Transverse colon (tissue), 4 donors: ENCODE measurements around the gene BEST3. TPM values are rescaled to one million over a fixed set of nuclear protein-coding genes. Genes with fewer than 3 reads are reported as not detected.

Experiments used
- DNase-seq: peaks from one replicate; pipeline ENCODE4 v3.0.0-alpha.2; 2019
- H3K27ac ChIP-seq, 4 donors: fragments of 200-600 bp; sonication (generic); 2 replicates each; pipeline ENCODE4 v1.5.1; 2016 to 2018; ENCODE audit warnings: inconsistent platforms in 4 of 4
- H3K27me3 ChIP-seq: fragments of 200-600 bp; sonication (generic); 2 replicates; pipeline ENCODE4 v1.5.1; 2017; ENCODE audit warnings: inconsistent platforms
- H3K36me3 ChIP-seq, 4 donors: fragments of 200-600 bp; sonication (generic); 2 replicates each; pipeline ENCODE4 v1.5.1; 2017 to 2019; ENCODE audit warnings: inconsistent platforms in 4 of 4
- H3K4me1 ChIP-seq, 4 donors: fragments of 200-600 bp; sonication (generic); 2 replicates each; pipeline ENCODE4 v1.5.1; 2017 to 2020; ENCODE audit warnings: inconsistent platforms in 4 of 4
- H3K4me3 ChIP-seq, 4 donors: fragments of 200-600 bp; sonication (generic); 1 replicate in 1 of 4; 2 replicates in 3 of 4; pipeline versions ENCODE4 v1.5.1 to v1.6.1; 2017 to 2019; ENCODE audit warnings: inconsistent platforms in 4 of 4
- H3K9me3 ChIP-seq, 2 donors: fragments of 200-600 bp; sonication (generic); 2 replicates each; pipeline ENCODE4 v1.5.1; 2017 to 2019; ENCODE audit warnings: inconsistent platforms in 2 of 2
- EP300 ChIP-seq: sonication (generic); formaldehyde crosslinking; IDR thresholded peaks from one replicate; pipeline ENCODE4 v1.6.1; 2017; ENCODE audit warnings: antibody characterized with exemption, low read depth
- POLR2A ChIP-seq: fragments of 450-650 bp; IDR thresholded peaks from one replicate; pipeline ENCODE4 v1.6.1; 2016; ENCODE audit warnings: antibody characterized with exemption, mild to moderate bottlenecking, moderate library complexity
- POLR2AphosphoS5 ChIP-seq, 3 donors: sonication (generic); formaldehyde crosslinking; IDR thresholded peaks; one replicate each; pipeline ENCODE4 v1.6.1; 2016; ENCODE audit warnings: antibody characterized with exemption in 3 of 3
- WGBS, 2 donors: methylation state at CpG; one replicate each; pipeline ENCODE4 v1.1.5; 2018; ENCODE audit warnings: low coverage in 1 of 2; 5-methylcytosine and 5-hydroxymethylcytosine counted together
- in situ Hi-C, 4 donors: fragments of 200-750 bp; cut with MboI; loops; one replicate each; pipeline versions ENCODE4 v1.15.0 to v1.15.1; 2017; ENCODE audit warnings: low sequenced_read_pairs in 3 of 4, low pct_ligation_motif_present in 1 of 4, low pct_unique_long_range_greater_than_20kb in 1 of 4
- intact Hi-C: fragments of 100-400 bp; cut with DNase I; formaldehyde crosslinking; loops from one replicate; pipeline ENCODE4 v1.15.1; 2023; ENCODE audit warnings: low total_unique reads
- total RNA-seq, 4 donors: library from RNA; depleted of rRNA; stranded (reverse); fragments of >200 nt; gene quantifications; one replicate each; pipeline ENCODE4 v1.1.0, GENCODE V29; 2016
- TF ChIP-seq, protein P1 (sequence below), 5 experiments: fragments of 200-600 bp in 3 of 5; fragments of 450-650 bp in 2 of 5; sonication (generic) in 3 of 5; IDR thresholded peaks; 1 replicate in 2 of 5; 2 replicates in 3 of 5; pipeline ENCODE4 v1.5.1; 2016 to 2017; ENCODE audit warnings: antibody characterized with exemption in 5 of 5, inconsistent platforms in 3 of 5, mild to moderate bottlenecking in 2 of 5, moderate library complexity in 1 of 5

BEST3 gene
- total RNA-seq, 4 donors from 2014 or later, result not detected

DNA sequence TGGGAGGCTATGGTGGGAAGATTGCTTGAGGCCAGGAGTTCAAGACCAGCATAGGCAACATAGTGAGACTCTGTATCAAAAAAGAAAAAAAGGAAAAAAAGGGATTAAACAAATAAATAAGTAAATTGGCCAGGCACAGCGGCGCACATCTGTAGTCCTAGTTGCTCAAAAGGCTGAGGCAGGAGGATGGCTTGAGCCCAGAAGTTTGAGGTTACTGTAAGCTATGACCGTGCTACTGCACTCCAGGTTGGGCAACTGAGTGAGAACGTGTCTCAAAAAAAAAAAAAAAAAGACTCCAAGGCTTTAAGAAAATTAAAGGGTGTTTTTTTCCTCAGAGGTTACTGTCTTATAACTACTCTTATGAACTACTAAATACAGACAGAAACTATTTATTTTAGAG, 11.7 kb downstream of the BEST3 start:
- 60 to 87% methylated on average over 1 to 4 of the region's 4 CpGs for WGBS, 2 donors
- Histone ChIP-seq H3K4me3 (no peak overlapping the region), H3K36me3 (no peaks in the 10 kb centered on the region), H3K27me3 (peaks cover 4% of the 10 kb centered on the region), H3K9me3 (no peaks in the 10 kb centered on the region), H3K27ac (no peak overlapping the region), H3K4me1 (no peaks in the 10 kb centered on the region)
- in situ Hi-C loops, result no loop called here
- DNase-seq, result no peak
- intact Hi-C loops, result no loop called here
- TF ChIP-seq, protein P1, sequence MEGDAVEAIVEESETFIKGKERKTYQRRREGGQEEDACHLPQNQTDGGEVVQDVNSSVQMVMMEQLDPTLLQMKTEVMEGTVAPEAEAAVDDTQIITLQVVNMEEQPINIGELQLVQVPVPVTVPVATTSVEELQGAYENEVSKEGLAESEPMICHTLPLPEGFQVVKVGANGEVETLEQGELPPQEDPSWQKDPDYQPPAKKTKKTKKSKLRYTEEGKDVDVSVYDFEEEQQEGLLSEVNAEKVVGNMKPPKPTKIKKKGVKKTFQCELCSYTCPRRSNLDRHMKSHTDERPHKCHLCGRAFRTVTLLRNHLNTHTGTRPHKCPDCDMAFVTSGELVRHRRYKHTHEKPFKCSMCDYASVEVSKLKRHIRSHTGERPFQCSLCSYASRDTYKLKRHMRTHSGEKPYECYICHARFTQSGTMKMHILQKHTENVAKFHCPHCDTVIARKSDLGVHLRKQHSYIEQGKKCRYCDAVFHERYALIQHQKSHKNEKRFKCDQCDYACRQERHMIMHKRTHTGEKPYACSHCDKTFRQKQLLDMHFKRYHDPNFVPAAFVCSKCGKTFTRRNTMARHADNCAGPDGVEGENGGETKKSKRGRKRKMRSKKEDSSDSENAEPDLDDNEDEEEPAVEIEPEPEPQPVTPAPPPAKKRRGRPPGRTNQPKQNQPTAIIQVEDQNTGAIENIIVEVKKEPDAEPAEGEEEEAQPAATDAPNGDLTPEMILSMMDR (IDR thresholded peaks at IDR 0.05), result no peak
- TF ChIP-seq POLR2AphosphoS5 (IDR thresholded peaks at IDR 0.05), result no peak
- no peak for TF ChIP-seq EP300
- TF ChIP-seq POLR2A, result no peak

DNA sequence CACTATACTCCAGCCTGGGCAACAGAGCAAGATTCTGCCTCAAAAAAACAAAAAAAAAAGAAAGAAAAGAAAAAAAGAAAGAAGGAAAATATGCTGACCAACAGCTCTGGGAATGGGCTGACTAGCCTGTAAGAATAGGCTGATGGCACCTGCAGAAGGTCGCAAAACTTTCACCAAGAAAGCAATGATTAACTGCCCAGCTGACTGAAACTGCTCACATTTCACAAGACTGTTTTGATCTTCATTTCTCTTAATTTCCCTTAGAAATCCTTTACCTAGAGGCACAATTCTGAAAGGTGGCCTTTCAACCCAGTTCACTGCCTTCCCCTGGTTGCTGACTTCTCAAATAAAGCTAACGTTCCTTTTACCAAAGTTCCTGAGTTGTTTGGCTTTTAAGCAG, 12.4 kb downstream of the BEST3 start:
- Histone ChIP-seq H3K36me3 (no peaks in the 10 kb centered on the region), H3K4me1 (no peaks in the 10 kb centered on the region), H3K27ac (no peak overlapping the region), H3K27me3 (peaks cover 4% of the 10 kb centered on the region), H3K4me3 (no peak overlapping the region), H3K9me3 (no peaks in the 10 kb centered on the region)
- TF ChIP-seq POLR2AphosphoS5 (IDR thresholded peaks at IDR 0.05) (no peak), POLR2A (no peak), EP300 (no peak)
- TF ChIP-seq, protein P1 (IDR thresholded peaks at IDR 0.05), result no peak
- no peak for DNase-seq
- in situ Hi-C loops, result no loop called here
- intact Hi-C loops, result no loop called here
- 64 to 72% methylated on average over 2 of the region's 2 CpGs for WGBS, 2 donors

DNA sequence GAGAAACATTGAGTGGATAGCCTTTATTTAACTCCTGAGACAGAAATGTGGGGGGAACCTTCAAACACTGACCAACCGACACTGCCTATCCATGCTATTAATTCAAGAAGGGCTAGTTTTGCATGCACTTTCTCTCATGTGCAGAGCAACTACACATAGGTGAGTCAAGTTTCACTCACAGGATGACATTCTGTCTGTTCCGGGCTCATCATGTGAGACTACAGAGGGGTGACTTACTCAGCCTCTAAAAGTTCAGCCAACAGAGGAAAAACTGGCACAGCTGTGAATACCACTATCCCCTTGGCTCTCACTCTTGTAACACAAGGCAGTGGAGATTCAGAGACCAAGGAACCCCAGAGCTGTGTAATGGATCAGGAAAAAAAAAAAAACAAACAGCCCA, 13.3 kb downstream of the BEST3 start:
- TF ChIP-seq POLR2A (no peak), POLR2AphosphoS5 (IDR thresholded peaks at IDR 0.05) (no peak)
- no peak overlapping the region for H3K27ac ChIP-seq
- peaks cover 4% of the 10 kb centered on the region for H3K27me3 ChIP-seq
- H3K4me1 ChIP-seq, result no peaks in the 10 kb centered on the region
- H3K36me3 ChIP-seq, result no peaks in the 10 kb centered on the region
- 77 to 80% methylated on average over 1 to 2 of the region's 2 CpGs for WGBS, 2 donors
- no peak overlapping the region for H3K4me3 ChIP-seq
- H3K9me3 ChIP-seq, result no peaks in the 10 kb centered on the region
- no peak for DNase-seq
- intact Hi-C loops, result no loop called here
- in situ Hi-C loops, result no loop called here

DNA sequence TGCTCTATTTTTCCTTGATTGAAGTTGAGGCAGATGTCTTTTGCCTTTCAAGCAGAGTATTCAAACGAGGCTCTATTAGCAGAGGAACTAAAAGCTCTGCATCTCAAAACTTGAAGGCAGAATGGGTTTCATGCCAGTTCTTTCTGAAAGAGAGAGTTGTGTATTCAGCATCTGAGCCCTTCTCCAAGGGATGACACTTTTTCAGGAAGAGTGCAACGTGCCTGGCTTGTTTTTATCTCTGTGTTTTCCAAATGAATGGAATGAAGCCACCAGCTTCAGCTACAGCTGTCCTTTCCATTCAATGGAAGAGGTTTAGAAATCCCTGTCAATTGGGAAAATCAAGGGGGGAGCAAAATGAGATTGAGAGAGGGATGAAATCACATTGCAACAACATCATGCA, 14.6 kb downstream of the BEST3 start:
- H3K4me1 ChIP-seq, result no peaks in the 10 kb centered on the region
- TF ChIP-seq, protein P1 (IDR thresholded peaks at IDR 0.05), result no peak
- TF ChIP-seq POLR2AphosphoS5 (IDR thresholded peaks at IDR 0.05) (no peak), POLR2A (no peak), EP300 (no peak)
- no peak for DNase-seq
- in situ Hi-C loops (no loop called here), intact Hi-C loops (no loop called here)
- no peaks in the 10 kb centered on the region for H3K36me3 ChIP-seq
- no peak overlapping the region for H3K4me3 ChIP-seq
- H3K27ac ChIP-seq, result no peak overlapping the region
- no peaks in the 10 kb centered on the region for H3K9me3 ChIP-seq
- 32 to 42% methylated on average over 2 of the region's 2 CpGs for WGBS, 2 donors
- peaks cover 4% of the 10 kb centered on the region for H3K27me3 ChIP-seq

DNA sequence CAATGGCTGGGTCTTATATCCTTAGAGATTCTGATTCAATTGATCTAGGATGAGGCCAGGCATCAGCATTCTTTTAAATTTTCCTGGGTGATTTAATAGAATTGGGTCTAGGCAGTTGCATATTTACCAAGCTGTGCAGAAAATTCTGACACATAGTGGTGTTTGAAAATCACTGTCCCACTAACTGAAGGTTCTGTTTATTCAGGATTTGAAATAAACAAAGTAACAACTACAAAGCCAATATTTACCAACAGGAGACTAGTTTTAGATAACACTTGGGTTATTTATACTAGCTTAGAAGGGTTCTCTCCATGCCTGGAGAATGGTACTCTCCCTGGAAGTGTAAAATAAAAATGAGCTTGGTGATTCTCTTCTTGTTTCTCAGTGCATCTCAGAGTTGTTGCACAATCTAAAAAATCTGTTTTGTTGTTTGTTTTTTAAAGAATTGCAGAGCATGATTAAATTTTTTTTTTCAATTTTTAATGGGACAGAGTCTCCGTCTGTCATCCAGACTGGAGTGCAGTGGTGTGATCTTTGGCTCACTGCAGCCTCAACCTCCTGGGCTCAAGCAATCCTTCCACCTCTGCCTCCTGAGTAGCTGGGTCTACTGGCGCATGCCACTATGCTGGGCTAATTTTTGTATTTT, 16.9 kb downstream of the BEST3 start:
- 84 to 90% methylated on average over 2 of the region's 2 CpGs for WGBS, 2 donors
- no peak for DNase-seq
- no peaks in the 10 kb centered on the region for H3K36me3 ChIP-seq
- TF ChIP-seq, protein P1 (IDR thresholded peaks at IDR 0.05), result no peak
- TF ChIP-seq EP300, result no peak
- no peak for TF ChIP-seq POLR2AphosphoS5 (IDR thresholded peaks at IDR 0.05)
- TF ChIP-seq POLR2A, result no peak
- H3K4me3 ChIP-seq, result no peak overlapping the region
- H3K27ac ChIP-seq, result no peak overlapping the region
- intact Hi-C loops, result no loop called here
- no peaks in the 10 kb centered on the region for H3K4me1 ChIP-seq
- in situ Hi-C loops, result no loop called here
- peaks cover 4% of the 10 kb centered on the region for H3K27me3 ChIP-seq
- H3K9me3 ChIP-seq, result no peaks in the 10 kb centered on the region
